ENCODE results near the gene MAN1A2.

Gene MAN1A2

DNA sequence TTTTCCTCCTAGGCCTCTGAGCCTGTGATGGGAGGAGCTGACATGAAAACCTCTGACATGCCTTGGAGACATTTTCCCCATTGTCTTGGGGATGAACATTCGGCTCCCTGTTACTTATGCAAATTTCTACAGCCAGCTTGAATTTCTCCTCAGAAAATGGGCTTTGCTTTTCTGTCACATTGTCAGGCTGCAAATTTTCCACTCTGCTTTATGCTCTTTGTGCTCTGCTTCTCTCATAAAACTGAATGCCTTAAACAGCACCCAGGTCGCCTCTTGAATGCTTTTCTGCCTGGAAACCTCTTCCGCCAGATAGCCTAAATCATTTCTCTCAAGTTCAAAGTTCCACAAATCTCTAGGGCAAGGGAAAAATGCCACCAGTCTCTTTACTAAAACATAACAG is 191.9 kb downstream of the MAN1A2 start:
- DNase-seq (ENCODE audit: low read depth), result no peak

DNA sequence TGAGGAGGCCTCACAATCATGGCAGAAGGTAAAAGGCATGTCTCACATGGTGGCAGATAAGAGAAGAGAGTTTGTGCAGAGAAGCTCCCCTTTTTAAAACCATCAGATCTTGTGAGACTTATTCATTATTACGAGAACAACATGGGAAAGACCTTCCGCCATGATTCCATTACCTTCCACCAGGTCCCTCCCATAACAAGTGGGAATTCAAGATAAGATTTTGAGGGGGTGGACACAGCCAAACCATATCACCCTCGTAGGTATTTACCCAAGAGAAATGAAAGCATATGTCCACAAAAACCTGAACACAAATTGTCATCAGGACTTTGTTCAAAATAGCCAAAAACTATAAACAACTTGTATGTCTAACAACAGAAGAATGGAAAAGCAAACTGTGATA is 192.7 kb downstream of the MAN1A2 start:
- no peak for DNase-seq (ENCODE audit: low read depth)

DNA sequence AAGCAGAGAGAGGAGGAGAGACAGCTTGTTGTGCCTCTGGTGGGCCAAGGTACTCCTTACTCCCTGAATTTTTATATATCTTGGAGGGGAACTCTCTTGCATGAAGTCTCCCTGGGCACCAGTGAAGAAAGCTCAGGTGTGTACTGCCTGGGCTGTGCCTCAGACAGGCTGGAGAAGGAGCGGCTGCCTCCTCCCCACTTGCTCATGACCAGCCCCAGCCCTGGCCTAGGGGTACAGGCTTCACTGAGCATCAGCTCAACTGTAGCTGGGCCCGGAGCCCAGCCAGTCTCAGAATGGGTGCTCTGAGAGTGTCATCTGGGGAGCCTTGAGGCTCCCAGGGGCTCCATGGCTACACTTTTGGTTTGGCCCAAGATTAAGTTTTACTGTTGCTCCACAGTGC is 193.8 kb downstream of the MAN1A2 start:
- no peak for DNase-seq (ENCODE audit: low read depth)

DNA sequence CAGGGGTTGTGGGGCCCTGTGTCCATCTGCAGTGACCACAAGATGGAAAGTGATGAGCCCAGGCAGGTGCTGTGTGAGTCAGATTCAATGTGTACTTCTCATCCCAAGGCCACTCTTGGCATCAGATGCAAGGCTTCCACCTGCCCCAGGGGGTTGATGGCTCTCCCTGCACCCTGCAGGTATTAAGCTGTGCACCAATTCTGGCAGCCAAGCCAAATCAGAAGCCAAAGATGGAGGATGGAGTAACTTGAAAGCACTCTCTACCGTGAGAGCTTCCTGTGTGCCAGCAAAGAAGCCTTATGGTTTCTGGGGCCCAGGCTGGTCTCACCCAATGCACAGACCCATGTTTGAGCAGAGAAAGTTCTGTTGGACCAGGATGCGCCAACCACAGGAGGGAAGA is 194.3 kb downstream of the MAN1A2 start:
- DNase-seq (ENCODE audit: low read depth), result no peak

DNA sequence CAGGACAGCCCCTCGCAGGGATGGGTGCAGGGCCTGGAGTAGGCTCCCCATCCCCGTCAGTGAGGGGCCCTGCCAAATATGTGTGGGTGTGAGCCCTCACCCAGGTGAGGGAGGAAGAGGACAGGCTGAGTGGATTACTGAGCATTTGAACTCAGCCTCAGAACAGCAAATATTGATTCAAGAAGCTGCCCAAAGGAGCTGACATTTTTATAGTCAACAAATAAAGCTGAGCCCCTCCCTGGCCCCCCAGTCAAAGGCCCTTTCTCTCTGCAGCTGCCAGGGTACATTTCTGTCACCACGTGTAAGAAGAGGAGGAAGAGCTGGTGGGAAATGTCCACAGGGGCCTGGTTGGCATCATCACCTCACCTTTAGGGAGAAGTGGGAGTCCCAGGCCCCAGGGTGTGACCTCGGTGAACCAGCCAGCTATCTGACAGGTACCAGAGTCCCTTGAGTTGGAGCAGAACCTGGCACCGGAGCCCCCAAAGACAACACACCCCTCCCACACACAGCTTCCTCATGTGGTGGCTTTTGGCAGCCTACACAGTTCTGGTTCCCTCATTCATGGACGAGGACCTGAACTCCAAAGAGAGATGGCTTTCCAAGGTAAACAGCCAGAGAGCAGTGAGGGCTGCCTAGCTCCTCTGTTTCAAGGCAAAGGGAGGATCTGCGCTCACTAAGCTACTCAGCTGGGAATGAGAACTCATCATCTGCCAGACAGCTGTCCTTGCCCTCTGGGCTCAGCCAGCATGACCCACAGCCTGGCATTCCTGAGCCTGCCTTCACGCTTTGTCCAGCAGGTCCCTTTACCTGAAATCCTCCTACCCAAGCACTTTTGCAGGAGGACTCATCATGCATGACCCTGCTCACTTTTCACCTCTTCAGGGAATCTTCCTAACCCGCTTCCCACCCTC is 195.6 kb downstream of the MAN1A2 start:
- DNase-seq (ENCODE audit: low read depth), result no peak

DNA sequence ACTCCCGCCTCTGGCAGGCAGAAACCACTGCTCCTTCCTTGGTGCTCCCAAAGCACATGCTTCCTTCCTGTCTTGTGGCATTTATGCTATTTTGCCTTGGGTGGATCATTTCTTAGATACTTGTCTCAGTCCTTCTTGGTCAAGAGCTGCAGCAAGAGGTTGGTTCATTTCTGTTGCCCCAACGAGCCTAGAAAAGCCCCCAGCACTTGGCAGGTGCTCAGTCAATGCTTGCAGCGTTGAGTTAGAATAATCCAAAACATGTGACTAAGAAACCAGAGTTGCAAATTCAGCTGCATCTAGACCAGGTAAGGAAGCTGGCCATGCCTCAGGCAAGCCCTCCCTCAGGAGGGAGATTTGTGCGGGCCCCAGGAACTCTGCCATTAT is 196.2 kb downstream of the MAN1A2 start:
- DNase-seq (ENCODE audit: low read depth), result no peak

DNA sequence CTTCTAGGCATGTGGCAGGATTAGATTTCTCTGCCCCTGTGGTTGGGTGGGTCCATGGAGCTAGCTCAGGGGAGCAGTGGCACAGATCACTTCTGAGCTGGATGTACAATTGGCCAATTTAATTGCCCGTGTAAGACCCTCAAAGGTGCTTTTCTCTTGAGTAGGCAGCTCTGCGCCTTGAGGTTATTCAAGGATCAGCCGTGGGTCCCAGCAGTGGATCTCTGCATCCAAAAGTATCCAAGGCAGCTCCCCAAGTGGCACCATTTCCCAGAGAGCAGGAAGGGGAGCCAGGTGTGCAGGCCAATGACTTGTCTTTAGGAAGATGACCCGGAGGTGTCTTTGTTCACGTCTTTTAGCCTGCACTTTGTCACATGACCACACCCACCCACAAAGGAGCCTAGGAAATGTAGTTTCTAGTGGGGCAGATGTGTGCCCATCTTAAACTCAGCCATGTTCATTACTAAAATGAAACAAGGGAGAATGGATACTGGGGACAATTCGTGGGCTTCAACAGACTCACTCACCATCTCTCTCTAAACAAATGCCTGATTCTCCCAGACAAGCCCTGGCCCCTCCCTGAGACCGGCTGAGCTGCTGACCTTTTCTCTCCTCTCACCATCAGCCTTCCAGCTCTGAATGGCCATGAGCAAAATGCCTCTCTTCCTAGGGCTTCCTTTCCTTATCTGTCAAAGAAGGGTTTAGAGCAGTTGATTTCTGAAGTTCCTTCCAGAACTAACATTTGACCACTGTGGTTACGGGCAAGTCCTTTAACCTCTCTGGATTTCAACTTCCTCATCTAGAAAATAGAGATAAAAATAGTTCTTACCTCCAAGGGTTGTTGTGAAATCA is 197.2 kb downstream of the MAN1A2 start:
- no peak for DNase-seq (ENCODE audit: low read depth)

DNA sequence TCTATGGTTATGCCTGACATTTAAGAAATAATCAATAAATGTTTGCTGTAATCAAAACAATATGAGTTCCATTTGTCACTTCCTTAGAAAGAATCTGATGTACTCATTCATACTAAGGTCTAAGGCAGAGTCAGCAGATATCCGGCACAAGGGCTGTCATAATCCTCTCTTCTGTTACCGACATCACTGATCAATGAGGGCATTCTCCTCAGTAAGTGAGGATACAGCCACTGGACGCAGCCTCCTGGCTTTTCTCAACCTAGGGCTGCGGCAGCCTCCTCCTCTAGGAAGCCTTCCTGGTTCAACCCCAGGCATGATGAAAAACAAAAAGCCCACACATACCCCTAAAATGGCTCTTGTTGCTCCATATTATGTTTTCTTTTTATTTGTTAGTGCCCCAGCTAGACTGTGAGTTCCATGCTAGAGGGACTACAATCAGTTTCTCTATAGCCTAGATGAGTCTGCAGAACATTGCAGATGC is 197.9 kb downstream of the MAN1A2 start:
- DNase-seq (ENCODE audit: low read depth), result no peak

DNA sequence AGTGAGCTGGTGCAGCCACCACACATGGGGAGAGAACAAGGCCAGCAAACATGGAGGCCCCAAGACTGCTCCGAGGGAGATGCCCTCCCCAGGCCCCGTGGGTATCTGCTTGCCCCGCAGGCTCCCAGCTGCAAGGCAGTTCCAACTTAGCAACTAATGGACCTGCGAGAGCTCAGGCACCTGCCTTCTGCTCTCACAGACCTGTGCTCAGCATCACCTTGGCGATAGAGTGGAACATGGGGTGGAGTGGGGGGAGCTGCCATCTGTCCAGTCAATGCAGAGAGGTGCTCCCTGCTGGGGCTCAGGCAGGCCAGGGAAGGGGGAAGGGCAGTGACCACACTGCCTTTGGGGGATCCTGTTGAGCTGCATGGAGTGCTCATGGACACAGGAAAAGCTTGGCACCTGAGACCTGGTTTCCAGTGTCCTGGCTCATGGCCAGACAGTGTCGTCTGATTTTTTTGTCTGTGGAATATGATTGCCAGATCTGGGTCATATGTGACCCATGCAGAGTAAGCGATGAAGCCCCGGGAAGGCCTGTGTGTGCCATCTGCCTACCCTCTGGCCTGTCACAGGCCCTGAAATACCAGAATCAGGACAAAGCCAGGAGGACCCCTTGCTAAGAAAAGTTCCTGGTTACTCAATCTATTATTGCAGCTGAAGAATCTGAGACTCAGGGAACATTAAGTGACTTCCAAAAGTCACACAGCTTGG is 198.7 kb downstream of the MAN1A2 start:
- no peak for DNase-seq (ENCODE audit: low read depth)

DNA sequence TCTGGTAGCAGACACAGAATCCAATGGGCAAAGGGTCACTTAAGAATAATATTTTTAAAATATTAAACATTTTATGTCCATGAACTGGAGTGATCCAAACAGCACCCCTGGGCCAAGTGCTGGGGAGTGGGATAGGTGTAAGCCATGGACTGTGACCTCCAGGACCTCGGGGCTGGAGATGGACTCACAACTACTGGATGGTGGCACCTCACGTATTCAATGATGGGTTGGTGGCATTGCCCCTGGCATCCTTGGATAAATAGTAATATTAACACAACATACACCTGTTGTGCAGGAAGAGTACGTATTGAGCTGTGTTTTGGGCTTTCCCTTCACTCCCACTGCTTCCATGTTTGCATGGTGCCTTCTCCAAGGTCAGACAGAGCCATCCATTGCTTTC is 199.3 kb downstream of the MAN1A2 start:
- DNase-seq (ENCODE audit: low read depth), result no peak

DNA sequence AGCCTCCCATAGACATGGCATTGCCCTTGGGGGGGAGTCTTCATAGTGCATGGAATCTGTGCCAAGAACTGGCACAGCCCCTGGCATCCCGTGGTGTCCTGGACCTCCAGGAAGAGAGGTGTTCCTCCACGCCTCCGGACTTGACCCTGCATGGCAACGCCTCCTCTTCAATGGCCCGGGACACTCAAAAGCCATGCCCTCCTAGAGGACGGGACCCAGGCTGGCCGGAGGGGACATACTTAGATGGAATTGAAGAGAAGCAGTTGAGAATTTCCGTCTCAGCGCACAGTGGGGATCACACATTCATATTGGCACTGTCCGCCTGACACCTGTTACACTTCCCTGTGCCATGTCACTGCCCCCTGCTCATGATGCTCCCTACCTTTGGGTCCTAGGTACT is 200.2 kb downstream of the MAN1A2 start:
- DNase-seq (ENCODE audit: low read depth), result no peak

DNA sequence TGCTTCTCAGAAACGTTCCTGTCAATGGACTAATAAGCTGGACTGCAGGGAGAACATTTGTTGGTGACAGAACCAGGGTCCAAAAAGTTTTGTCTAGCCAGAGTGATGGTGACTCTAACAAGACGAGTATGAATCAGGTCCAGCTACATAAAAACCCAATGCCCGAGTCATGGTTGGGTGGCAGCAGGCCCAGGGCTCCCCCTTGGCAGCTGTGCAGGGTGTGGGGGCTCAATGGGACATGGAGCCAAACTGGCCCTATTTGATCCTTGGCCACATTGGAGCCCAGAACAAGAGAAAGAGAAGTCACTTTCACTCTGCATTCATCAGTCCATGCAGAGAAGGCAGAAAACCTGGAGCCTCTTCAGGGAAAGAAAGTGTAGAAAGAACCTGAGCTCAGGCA is 200.7 kb downstream of the MAN1A2 start:
- DNase-seq (ENCODE audit: low read depth), result no peak

DNA sequence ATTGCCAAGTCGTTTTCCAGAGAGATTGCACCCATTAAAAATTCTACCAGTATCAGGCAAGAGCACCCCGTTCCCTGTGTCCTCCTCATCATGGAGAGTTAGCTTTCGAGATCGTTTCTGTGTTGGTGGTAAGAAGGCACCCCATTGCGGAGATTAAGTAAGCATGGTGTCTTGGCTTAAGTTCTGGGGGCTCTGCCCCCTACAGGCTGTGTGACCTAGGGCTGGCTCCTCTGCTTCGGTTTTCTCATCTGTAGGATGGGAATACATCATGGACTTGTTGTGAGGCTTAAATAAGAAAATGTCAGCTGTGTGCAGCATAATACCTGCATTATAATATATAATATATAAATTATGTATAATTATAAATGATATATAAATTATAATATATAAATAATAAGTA is 201.8 kb downstream of the MAN1A2 start:
- DNase-seq (ENCODE audit: low read depth), result no peak

DNA sequence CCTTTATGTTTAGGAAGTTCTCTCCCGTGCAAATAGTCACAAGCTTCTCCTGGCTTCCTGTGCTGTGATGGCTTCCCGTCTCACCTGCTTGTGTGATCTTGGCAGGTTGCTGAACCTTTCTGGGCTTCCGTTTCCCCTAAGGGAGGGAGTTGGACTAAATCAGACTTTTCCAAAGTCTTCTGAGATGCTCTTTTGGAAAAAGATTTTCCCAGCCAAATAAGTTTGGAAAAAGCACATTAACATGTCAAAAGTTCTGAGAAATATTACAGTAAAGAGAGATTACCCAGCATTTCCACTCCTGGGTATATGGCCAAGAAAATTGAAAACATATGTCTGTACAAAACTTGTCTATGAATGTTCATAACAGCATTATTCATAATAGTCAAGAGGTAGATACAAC is 202.6 kb downstream of the MAN1A2 start:
- no peak for DNase-seq (ENCODE audit: low read depth)

DNA sequence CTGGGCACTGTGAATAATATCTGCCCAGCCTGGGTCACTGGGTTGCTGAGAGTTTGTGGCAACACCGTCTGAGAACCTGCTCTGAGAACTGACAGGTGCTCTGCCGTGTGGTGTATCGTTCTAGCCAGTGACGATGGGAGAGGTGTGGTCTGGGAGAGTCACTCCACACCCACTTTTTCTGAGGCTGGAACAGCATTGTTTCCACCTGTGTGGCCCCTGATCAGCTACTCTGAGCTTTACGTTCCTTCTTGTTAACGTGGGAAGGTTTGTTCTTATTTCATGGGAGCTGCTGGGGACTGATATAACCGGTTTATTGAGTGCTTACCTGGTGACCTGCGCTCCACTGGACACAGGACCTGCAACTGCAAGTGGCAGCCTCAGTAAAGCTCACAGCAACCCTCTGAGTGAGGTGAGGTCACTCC is 203.8 kb downstream of the MAN1A2 start:
- no peak for DNase-seq (ENCODE audit: low read depth)

DNA sequence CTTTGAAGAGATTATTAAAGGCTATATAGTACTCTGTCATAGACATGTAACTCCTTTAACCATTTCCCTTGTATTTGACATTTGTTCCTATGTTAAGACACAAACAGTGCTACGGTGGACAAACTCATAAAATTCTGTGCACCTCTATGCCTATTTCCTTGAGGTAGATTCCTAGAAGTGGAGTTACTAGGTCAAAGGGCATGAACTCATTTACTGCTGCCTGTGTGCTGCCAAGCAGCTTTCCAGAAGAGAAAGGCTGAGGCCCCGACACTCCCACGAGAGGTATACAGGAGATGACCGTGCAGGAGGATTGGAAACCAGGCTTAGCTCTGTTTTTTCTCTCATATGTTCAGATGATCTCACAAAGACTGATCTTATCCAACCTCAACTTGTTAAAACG is 204.2 kb downstream of the MAN1A2 start:
- DNase-seq (ENCODE audit: low read depth), result no peak

DNA sequence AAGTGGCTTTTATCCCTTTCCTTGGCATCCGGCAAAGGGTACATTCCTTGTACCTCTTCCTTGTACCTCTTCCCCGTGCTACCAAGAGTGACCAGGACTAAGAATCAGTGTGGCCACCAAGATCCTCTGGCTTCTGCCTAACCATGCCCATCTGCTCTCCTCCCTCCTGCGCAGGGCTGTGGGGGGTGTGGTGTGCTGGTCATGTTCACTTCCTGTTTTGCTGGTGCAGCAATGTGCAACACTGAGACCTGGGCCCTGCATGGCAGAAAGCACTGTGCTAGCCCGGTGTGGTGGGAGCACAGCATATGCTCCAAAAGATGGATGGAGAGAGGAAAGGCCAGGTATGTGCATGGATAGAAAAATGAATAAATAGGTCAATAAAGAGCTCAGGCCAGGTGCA is 205.3 kb downstream of the MAN1A2 start:
- no peak for DNase-seq (ENCODE audit: low read depth)

DNA sequence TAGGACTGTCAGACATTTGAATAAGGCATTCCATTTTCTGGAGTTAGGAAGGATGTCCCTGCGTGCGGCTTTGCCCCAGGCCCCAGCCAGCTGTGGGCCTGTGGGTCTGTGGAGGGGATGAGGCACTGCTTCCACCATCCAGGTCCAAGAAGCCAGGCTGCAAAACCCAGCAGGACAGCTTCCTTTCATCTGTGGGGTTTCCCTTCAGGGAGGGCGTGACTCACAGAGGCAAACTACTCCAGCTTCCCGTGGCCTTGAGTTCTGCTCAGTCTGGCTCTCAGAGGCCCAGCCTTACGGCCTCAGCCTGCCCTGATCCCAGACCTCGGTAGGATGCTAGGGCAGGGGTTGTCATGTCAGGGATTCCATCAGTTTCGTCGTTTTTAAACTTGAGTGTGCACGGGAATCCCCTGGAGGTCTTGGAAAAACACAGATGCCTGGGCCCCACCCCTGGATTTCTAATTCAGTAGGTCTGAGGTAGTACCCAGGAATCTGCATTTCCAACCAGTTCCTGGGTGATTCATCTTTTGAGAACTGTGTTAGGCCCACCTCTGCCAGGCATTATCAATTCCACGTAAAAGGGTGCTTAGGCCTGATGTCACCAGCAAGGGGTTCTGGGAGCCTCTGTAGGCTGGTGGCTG is 206.3 kb downstream of the MAN1A2 start:
- DNase-seq (ENCODE audit: low read depth), result no peak

DNA sequence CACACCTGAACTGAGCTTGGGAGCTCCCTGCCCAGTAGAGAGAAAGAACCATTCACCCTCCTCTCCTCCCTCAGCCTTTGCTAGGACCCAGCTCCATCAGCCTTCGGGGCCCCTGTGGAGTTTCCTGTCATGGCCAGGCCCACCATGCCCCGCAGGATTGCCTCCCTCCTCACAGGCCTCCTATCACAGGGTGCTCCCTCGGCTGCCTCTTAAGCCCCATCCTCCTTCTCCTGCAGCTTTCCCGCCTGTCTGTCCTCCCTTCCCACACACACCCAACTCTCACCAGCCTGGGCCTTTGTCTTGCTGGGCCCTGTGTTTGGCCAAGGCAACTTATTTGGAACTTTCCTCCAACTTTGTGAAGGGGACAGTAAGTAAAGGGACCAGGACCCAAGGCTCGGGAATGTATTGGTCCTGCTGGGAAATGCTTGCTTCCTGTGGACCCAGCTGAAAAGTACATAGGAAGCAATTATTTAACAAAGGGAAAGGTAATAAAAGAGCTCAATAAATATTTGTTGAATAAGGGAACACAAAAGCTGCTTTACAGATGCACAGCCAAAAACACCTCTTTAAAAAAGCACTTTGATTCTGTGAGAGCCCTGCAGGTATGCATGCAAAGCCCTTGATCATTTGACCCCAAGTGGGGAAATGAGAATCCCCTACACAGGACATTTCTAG is 207.0 kb downstream of the MAN1A2 start:
- no peak for DNase-seq (ENCODE audit: low read depth)

DNA sequence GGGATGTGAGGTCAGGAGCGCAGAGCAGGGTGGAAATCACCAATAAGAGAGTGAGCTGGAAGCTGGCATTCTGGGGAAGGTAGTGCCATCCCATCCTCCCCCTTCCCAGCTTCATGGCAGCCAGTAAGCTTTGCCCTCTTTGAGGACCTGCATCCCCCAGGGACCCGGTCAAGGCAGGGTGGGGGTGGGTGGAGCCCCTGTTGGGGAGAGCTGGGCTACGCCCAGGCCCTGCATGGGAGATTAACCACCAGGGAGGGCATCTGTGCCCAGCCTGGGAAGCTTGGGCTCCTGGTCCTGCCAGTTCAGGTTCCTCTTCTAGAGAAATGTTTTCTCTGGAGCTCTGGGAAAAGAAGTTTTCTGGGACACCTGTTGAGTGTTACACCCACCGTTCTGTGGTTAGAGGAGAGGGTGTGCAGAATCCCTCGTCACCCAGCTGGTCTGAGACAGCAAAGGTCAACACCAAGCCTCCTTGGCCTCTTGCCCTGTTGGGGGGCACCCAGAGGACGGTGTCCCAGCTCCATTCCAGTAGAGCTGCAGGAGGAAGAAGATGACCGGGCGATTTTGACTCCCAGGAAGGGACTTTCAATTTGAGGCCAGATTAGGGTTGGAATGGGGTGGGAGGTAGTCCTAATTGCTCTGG is 208.5 kb downstream of the MAN1A2 start:
- no peak for DNase-seq (ENCODE audit: low read depth)

DNA sequence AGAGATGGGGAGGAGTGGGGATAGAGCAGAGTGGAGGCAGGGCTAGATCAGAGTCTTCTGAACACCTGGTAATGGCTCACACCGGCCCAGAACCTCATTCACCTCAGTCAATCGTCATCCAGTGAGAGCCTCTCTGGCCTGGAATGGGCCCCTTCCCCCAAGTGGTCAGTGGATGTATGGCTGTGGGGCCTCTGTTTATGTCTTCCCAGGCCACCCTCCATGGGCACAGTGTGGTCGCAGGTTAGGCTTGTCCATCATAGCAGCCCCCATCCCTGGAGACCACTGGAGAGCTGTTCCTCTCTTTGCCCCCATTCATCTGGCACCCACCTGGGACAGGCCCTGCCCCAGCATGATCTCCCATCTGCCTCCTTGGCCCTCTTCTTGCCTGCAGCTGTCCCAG is 209.0 kb downstream of the MAN1A2 start:
- no peak for DNase-seq (ENCODE audit: low read depth)

Data from stimulated activated CD4-positive, alpha-beta T cell treated with anti-CD3 and anti-CD28 coated beads, Interleukin-2, amount 100 ng/mL, for 4 hours (primary cell).